ENCODE results near the gene HTD2.

DNA sequence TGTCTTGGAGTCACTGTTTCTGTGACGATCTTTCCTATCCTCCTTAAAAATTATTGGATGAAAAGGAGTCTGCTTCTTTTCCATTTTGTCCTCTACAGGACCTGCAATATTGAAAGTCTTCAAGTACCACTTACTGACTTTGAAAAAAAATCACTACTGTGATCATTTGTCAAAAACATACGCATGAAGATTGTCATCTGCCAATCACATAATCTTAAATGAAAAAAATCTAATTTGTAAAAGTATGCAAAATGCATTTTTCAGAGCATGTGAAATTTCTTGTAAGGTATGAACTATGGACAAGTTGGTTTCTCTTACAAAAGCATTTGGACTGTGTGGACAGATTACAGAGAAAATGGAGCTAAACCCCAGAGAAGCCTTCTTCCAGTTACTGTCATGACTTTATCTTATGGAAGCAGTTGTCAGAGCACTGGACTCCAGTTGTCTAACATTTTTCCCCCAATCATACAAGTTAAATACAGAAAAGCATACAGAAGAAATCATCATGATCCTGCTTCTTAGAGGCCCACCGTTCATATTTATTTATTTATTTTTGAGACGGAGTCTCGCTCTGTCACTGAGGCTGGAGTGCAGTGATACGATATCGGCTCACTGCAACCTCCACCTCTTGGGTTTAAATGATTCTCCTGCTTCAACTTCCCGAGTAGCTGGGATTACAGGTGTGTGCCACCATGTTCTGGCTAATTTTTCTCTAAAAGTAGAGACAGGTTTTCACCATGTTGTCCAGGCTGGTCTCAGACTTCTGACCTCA, 23.0 kb downstream of the HTD2 start:
- TF ChIP-seq CTCF (IDR thresholded peaks at IDR 0.05): no peak
- no peak for TF ChIP-seq POLR2A (IDR thresholded peaks at IDR 0.05)
